ENCODE measurements around the gene SLC25A29.
"Not testable (repeated sequence)": the region's sequence is repeated elsewhere in the genome, so short reads cannot be mapped to it uniquely, and the experiment has no call there.

The SLC25A29 gene

DNA sequence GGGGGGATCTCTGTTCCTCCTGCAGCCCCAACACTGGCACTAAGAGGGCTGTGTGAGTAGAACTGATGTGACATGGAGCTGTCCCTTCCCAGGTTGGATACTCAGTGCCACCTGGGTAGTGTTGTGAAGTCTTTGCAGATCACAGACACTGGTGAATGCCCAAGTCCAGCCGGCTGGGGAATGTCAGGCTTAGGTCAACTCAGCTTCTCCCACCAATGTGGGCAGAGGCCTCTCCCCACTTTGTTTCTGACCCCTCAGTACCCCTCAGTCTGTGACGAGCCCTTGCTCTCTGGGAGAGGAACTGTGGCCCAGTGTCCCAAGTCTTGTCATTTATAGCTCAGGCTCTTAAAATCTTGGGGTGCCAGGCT, 11.3 kb downstream of the SLC25A29 start:
- no peak overlapping the region for H3K9ac ChIP-seq (ENCODE audit: low read length)
- H3K9me3 ChIP-seq (ENCODE audit: control insufficient read depth, low read length) = no peaks in the 10 kb centered on the region
- H3K4me3 ChIP-seq (ENCODE audit: low read length) = no peak overlapping the region
- H3K27me3 ChIP-seq (ENCODE audit: control insufficient read depth, insufficient read depth, low read length) = no peaks in the 10 kb centered on the region
- H3K4me1 ChIP-seq (ENCODE audit: control insufficient read depth, insufficient read depth, low read length) = peaks cover 11% of the 10 kb centered on the region
- H3K36me3 ChIP-seq (ENCODE audit: control insufficient read depth, insufficient read depth, low read length) = no peaks in the 10 kb centered on the region

DNA sequence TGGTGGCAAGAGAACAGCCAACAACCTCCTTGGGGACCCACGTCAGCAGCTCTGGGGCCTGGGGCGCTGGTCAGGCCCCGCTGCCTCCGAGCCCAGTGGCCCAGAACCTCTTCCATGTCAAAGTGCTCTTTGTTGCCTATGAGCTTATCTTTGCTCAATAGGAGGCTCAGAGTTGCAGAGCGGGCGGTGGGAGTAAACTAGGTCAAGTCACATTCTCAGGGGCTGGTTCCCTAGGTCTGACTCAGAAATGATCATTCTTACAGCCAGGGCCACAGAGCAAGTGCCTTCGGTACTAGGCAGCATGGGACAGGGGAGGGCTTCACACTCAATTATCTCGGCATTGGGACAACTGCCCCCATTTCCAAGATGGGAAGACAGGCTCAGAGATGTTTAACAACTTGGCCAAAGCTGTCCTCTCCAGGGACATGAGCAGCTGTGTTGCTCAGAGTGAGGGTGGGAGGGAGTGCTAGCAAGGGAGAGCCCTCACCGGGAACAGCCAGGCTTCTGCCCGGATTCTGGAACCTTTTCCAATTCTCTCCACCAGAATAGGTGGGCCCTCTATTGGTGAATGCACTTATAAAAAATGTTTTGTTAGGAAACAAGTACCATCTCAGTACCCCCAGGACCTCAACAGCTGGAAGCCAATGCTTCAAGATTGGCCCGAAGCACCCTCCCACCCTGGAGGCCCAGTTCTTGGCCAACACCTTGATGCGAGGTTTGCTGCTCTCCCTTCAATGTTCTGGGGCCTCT, 11.9 kb downstream of the SLC25A29 start:
- no peaks in the 10 kb centered on the region for H3K9me3 ChIP-seq (ENCODE audit: control insufficient read depth, low read length)
- H3K36me3 ChIP-seq (ENCODE audit: control insufficient read depth, insufficient read depth, low read length) = no peaks in the 10 kb centered on the region
- peaks cover 11% of the 10 kb centered on the region for H3K4me1 ChIP-seq (ENCODE audit: control insufficient read depth, insufficient read depth, low read length)
- H3K27me3 ChIP-seq (ENCODE audit: control insufficient read depth, insufficient read depth, low read length) = no peaks in the 10 kb centered on the region
- H3K4me3 ChIP-seq (ENCODE audit: low read length) = no peak overlapping the region
- no peak overlapping the region for H3K9ac ChIP-seq (ENCODE audit: low read length)

DNA sequence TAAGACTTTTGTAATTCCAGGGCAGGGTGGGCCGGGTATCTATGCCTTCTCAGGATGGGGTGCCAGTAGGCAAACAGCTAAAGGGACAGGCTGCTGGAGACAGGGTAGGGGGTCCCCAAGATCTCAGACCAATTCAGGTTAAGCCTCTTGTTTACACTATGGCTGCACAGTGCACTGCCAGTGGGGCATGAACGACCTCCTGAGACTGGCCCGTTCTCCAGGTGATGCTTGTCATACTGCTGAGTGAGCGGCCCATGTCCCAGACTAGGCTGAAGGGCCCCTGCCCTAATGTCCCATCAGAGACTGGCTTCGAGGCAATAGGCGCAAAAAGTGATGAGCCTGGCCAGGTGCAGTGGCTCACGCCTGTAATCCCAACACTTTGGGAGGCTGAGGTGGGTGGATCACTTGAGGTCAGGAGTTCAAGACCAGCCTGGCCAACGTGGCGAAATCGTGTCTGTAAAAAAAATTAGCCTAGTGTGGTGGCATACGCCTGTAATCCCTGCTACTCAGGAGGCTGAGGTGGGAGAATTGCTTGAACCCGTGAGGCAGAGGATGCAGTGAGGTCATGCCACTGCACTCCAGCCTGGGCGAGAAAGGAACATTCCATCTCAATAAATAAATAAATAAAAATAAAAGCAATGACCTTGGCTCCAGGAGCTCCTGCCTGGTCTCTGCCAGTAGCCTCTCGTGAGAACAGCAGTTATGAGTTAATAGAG, 12.6 kb downstream of the SLC25A29 start:
- Histone ChIP-seq H3K27me3 (ENCODE audit: control insufficient read depth, insufficient read depth, low read length) (no peaks in the 10 kb centered on the region), H3K36me3 (ENCODE audit: control insufficient read depth, insufficient read depth, low read length) (no peaks in the 10 kb centered on the region), H3K4me1 (ENCODE audit: control insufficient read depth, insufficient read depth, low read length) (peaks cover 11% of the 10 kb centered on the region)

DNA sequence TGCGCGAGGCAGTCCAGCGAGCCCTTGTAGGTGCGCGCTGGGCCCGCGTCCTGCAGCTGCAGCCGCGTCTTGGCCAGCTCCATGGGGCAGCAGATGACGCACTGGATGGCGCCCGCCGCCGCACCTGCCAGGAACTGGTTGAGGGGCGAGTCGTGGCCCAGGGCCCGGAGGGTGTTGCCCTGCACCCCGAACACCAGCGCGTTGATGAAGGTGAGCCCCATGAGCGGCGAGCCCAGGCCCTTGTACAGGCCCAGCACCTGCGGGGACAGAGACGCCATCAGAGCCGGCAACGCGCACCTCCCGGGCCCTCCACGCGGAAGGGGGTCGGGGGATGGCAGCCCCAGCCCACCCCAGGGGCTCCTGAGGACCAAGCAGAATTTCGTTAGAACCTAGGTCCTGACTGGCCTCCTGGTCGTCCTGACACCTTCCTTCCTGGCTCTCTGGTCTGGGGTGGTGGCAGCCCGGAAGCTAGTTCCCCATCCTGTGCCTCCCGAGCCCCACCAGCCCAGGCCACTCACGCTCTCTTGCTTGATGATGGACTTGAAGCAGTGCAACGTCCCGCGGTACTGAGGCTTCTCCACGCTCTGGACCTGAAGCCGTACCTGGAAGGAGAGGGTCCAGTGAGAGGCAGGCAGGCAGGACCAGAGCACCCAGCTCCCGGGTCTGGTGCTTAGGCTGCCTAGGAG, 13.3 kb downstream of the SLC25A29 start:
- H3K36me3 ChIP-seq (ENCODE audit: control insufficient read depth, insufficient read depth, low read length) = no peaks in the 10 kb centered on the region
- no peak overlapping the region for H3K4me3 ChIP-seq (ENCODE audit: low read length)
- H3K4me1 ChIP-seq (ENCODE audit: control insufficient read depth, insufficient read depth, low read length) = peaks cover 11% of the 10 kb centered on the region
- no peaks in the 10 kb centered on the region for H3K9me3 ChIP-seq (ENCODE audit: control insufficient read depth, low read length)
- no peak overlapping the region for H3K9ac ChIP-seq (ENCODE audit: low read length)
- no peaks in the 10 kb centered on the region for H3K27me3 ChIP-seq (ENCODE audit: control insufficient read depth, insufficient read depth, low read length)

More for the DNA sequence above, 12.6 kb downstream of the SLC25A29 start:
- Histone ChIP-seq H3K4me3 (ENCODE audit: low read length) (no peak overlapping the region), H3K9ac (ENCODE audit: low read length) (no peak overlapping the region), H3K9me3 (ENCODE audit: control insufficient read depth, low read length) (no peaks in the 10 kb centered on the region)

DNA sequence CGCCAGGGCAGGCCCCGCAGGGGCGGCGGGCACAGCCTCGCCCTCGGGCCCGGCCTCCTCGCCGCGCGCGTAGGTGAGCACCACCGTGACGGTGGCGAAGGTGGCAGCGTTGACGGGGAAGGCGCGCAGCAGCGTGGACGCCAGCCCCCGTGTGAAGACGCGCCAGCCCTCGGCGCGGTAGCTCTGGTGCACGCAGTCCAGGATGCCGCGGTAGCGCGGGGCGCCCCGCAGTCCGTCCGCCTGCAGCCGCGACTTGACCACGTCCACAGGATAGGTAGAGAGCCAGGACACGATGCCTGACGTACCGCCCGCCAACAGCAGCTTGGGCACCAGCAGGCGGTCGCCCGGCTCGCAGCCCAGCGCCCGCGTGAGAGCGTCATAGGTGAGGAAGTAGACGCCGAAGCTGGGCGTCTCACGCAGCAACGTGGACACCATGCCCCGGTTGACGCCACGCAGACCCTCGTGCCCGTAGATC, 13.9 kb downstream of the SLC25A29 start:
- H3K9ac ChIP-seq (ENCODE audit: low read length) = no peak overlapping the region
- H3K27me3 ChIP-seq (ENCODE audit: control insufficient read depth, insufficient read depth, low read length) = no peaks in the 10 kb centered on the region
- no peaks in the 10 kb centered on the region for H3K9me3 ChIP-seq (ENCODE audit: control insufficient read depth, low read length)
- H3K4me3 ChIP-seq (ENCODE audit: low read length) = no peak overlapping the region
- H3K36me3 ChIP-seq (ENCODE audit: control insufficient read depth, insufficient read depth, low read length) = no peaks in the 10 kb centered on the region
- H3K4me1 ChIP-seq (ENCODE audit: control insufficient read depth, insufficient read depth, low read length) = peaks cover 6% of the 10 kb centered on the region

DNA sequence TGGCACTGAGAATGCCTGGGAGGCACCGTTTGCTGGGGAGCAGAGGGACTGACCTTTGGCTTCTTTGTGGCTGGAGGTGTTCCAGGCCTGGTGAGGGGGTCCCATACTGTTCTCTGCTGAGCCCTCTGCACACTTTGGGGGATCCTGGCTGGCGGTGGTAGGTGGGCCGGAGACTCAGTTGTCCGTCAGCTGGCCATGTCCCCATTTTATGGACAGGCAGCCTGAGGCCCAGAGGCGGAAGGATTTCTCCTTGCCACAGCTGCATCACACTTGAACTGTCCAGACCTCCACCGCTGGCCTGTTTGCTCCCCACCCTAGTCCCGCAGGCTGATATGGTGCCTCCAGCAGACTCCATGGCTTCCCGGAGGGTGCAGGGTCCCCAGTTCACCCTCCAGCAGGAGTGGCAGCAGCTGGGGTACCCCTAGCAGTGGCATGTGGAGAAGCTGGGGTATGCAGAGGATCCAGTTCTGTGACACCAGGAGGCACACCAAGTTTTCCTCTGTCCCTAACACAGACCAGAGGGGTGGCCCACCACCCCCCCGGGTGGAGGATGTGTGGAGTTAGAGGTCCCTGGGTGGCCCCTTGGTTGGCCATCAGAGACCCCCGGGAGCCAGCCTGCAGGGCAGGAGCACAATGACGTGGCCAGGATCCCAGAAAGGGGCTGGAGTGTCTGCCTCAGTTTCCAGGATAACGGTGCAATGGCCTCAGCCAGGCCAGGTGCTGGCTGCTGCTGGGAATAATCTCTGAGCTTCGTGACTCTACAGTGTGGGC, 14.8 kb downstream of the SLC25A29 start:
- Histone ChIP-seq H3K27me3 (ENCODE audit: control insufficient read depth, insufficient read depth, low read length) (no peaks in the 10 kb centered on the region), H3K4me3 (ENCODE audit: low read length) (no peak overlapping the region), H3K4me1 (ENCODE audit: control insufficient read depth, insufficient read depth, low read length) (no peaks in the 10 kb centered on the region), H3K9me3 (ENCODE audit: control insufficient read depth, low read length) (no peaks in the 10 kb centered on the region), H3K36me3 (ENCODE audit: control insufficient read depth, insufficient read depth, low read length) (no peaks in the 10 kb centered on the region), H3K9ac (ENCODE audit: low read length) (no peak overlapping the region)

DNA sequence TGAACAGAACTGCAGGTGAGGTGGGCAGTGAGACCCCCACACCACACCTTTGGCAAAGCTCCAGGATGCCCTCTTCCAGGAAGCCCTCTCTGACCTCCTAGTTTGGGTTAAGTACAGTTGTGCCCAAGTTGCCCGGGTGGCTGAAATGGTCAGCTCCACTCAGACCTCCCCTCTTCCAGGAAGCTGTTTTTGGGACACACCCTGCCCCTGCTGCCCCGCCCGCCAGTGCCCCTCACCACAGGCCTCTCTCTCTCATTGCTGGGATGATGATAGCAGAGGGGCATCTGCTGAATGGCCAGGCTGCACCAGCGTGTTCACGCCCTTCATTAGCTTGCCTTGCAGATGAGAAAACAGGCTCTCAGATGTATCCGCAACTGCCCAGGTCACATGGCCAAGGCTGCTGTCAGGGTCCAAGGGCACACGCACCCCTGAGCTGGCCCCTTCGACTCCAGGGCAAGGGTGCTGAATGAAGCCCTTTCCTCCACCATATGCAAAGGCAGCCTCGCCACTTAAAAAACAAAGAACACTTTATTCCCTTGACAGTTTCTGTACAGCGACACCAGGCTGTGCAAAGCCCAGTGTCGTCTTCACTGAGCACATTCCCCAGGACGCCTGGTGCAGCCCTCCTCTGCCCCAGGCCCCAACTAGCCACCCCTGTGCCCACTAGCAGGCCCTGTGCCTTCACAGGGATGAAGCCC, 15.5 kb downstream of the SLC25A29 start:
- peaks cover 4% of the 10 kb centered on the region for H3K4me1 ChIP-seq (ENCODE audit: control insufficient read depth, insufficient read depth, low read length)

DNA sequence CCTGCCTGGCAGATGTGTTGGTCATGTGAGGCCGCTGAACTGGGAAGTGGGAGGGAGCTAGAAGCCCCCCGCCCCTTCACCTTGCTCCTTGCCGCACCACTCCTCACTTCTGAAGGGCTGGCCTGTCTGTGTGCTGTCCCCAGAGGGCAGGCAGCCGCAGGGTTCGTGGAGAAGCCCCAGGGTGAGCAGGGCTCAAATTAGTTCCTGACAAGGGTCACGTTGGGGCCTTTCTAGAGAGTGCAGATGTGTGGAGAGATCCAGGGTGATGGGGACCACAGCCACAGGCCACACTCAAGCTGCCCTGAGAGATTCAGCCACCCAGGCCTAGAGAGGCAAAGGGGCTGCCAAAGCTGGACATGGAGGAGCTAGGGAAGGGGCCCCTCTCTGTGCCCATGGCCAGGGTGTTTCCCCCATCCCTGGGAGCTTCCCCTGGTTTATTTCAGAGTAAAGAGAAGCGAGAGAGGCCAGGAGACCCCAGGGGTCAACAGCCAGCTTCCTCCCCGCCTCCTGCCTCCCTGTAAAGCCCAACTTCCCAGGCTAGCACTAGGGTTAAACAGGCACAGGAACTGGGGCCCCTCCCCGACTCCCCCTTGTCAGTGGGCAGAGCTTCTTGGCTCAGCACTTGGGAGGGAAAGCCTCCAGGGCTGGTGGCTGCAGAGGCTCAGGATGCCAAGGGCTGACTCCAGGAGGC, 16.2 kb downstream of the SLC25A29 start:
- peaks cover 7% of the 10 kb centered on the region for H3K4me1 ChIP-seq (ENCODE audit: control insufficient read depth, insufficient read depth, low read length)
- no peaks in the 10 kb centered on the region for H3K9me3 ChIP-seq (ENCODE audit: control insufficient read depth, low read length)
- H3K36me3 ChIP-seq (ENCODE audit: control insufficient read depth, insufficient read depth, low read length) = no peaks in the 10 kb centered on the region
- H3K27me3 ChIP-seq (ENCODE audit: control insufficient read depth, insufficient read depth, low read length) = no peaks in the 10 kb centered on the region
- H3K9ac ChIP-seq (ENCODE audit: low read length) = no peak overlapping the region
- no peak overlapping the region for H3K4me3 ChIP-seq (ENCODE audit: low read length)

More for the DNA sequence above, 15.5 kb downstream of the SLC25A29 start:
- H3K27me3 ChIP-seq (ENCODE audit: control insufficient read depth, insufficient read depth, low read length) = no peaks in the 10 kb centered on the region
- H3K9me3 ChIP-seq (ENCODE audit: control insufficient read depth, low read length) = no peaks in the 10 kb centered on the region
- H3K4me3 ChIP-seq (ENCODE audit: low read length) = no peak overlapping the region
- no peak overlapping the region for H3K9ac ChIP-seq (ENCODE audit: low read length)
- no peaks in the 10 kb centered on the region for H3K36me3 ChIP-seq (ENCODE audit: control insufficient read depth, insufficient read depth, low read length)

DNA sequence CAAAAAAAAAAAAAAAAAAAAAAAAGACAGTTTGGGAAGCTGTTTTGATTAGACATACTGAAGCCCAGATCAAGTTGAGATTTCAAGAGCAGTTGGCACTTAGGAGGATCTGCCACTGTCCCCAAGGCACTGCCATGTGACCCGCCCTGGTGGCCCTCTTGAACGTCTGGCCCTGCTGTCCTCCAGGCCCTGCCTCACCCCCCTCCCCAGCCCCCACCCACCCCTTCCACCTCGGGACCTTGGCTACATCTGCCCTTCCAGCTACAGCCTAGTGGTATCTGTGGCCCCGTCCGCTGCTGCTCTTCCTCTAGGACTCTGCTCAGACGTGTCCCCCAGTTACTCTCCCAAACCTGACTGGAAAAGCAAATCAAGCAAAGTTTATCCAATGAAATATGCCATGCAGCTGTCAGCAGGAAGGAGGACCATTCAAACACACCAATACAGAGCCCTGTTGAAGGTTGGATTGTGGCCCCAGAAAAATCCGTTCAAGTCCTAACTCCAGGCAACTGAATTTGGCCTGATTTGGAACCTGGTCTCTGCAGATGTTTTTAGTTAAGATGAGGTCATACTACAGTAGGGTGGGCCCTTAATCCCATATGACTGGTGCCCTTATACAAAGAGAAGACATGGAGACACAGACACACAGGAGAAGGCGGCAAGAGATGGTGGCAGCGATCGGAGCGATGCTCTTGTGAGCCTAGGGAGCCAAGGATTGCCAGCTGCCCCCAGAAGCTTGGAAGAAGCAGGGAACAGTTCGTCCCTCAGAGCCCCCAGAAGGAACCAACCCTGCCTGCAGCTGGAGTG, 17.7 kb downstream of the SLC25A29 start:
- Histone ChIP-seq H3K36me3 (ENCODE audit: control insufficient read depth, insufficient read depth, low read length) (no peaks in the 10 kb centered on the region), H3K9ac (ENCODE audit: low read length) (no peak overlapping the region), H3K27me3 (ENCODE audit: control insufficient read depth, insufficient read depth, low read length) (no peaks in the 10 kb centered on the region), H3K4me3 (ENCODE audit: low read length) (no peak overlapping the region), H3K4me1 (ENCODE audit: control insufficient read depth, insufficient read depth, low read length) (peaks cover 11% of the 10 kb centered on the region), H3K9me3 (ENCODE audit: control insufficient read depth, low read length) (no peaks in the 10 kb centered on the region)

DNA sequence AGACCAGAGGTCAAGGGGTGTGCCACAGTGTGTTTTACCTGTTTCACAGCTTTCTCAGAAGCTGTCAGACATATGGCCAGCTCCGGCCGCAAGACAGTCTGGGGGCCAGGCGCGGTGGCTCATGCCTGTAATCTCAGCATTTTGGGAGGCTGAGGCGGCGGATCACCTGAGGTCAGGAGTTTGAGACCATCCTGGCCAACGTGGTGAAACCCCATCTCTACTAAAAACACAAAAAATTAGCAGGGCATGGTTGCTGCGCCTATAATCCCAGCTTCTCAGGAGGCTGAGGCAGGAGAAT, 18.3 kb downstream of the SLC25A29 start:
- H3K4me1 ChIP-seq (ENCODE audit: control insufficient read depth, insufficient read depth, low read length) = peaks cover 11% of the 10 kb centered on the region
- H3K27me3 ChIP-seq (ENCODE audit: control insufficient read depth, insufficient read depth, low read length); H3K36me3 ChIP-seq (ENCODE audit: control insufficient read depth, insufficient read depth, low read length); H3K9ac ChIP-seq (ENCODE audit: low read length); H3K9me3 ChIP-seq (ENCODE audit: control insufficient read depth, low read length); H3K4me3 ChIP-seq (ENCODE audit: low read length): not testable (repeated sequence)
